GM18951 (cell line): ENCODE results near the gene DHX58.

Source experiments
- POLR2A ChIP-seq: IDR thresholded peaks from 4 replicates; pipeline ENCODE4 v1.6.1; 2011; ENCODE audit warnings: mild to moderate bottlenecking; ENCODE audit not compliant: insufficient read length, insufficient read depth; ENCODE audit errors: extremely low read depth
- in situ Hi-C: fragments of 300-500 bp; cut with MboI; formaldehyde crosslinking; loops from one replicate; pipeline ENCODE4 v1.12.0; 2022; ENCODE audit warnings: low sequenced_read_pairs, mixed read lengths, inconsistent platforms; ENCODE audit not compliant: unreplicated experiment

DHX58 gene

GRCh38 chr17:42111871-42112551 is 503 bp downstream of the DHX58 start:
- no peak for TF ChIP-seq POLR2A
- in situ Hi-C loops, result loop anchor here (10.0 kb wide), 2 partner anchors 87 to 147 kb away; partner anchors contain the start of genes CNP and NKIRAS2

GRCh38 chr17:42111265-42111636 is 1.3 kb downstream of the DHX58 start:
- in situ Hi-C loops, result loop anchor here (10.0 kb wide), 2 partner anchors 86 to 146 kb away; partner anchors contain the start of genes CNP and NKIRAS2

GRCh38 chr17:42110301-42111264 is 1.9 kb downstream of the DHX58 start:
- in situ Hi-C loops, result loop anchor here (10.0 kb wide), 2 partner anchors 86 to 146 kb away; partner anchors contain the start of genes CNP and NKIRAS2

More at GRCh38 chr17:42111265-42111636, 1.3 kb downstream of the DHX58 start:
- TF ChIP-seq POLR2A, result no peak

DNA sequence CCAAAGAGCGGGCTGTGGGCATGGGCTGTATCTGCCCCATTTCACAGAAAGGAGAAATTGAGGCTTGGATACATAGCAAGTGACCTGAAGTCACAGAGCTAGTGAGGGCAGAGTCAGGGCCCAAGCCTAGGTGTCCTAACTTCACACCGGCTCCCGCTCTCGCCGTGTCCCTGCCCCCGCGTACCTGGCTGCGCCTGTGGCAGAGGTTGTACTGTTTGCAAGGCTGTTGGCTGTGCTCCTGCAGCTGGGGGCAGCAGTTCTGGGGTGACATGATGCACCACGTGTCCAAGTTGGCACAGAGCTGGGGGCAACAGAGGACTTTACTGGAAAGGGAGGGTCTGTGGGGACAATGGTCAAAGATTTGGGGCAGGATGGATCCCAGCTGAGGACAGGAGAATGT is 3.4 kb downstream of the DHX58 start:
- TF ChIP-seq POLR2A, result no peak
- in situ Hi-C loops, result no loop called here

More at GRCh38 chr17:42110301-42111264, 1.9 kb downstream of the DHX58 start:
- no peak for TF ChIP-seq POLR2A

GRCh38 chr17:42107597-42108576 is 4.6 kb downstream of the DHX58 start:
- in situ Hi-C loops, result no loop called here
- TF ChIP-seq POLR2A, result peak; percentile 34

DNA sequence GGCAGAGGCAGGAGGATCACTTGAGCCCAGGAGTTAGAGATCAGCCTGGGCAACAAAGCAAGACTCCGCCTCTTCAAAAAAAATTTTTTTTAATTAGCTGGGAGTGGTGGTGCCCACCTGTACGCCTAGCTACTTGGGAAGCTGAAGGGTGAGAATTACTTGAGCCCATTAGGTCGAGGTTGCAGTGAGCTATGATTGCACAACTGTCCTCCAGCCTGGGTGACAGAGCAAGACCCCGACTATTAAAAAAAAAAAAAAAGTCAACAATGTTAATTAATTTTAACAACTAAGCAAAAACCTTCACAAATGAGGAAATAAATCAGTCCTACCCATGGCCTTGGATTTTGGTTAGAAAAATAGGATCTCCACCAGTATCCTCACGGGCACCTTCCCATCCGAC is 5.4 kb downstream of the DHX58 start:
- no peak for TF ChIP-seq POLR2A
- in situ Hi-C loops, result no loop called here

- in situ Hi-C loops, result no loop called here
Observed at GRCh38 chr17:42106009-42106408, 6.5 kb downstream of the DHX58 start.

GRCh38 chr17:42104264-42104663 is 8.2 kb downstream of the DHX58 start:
- no peak for TF ChIP-seq POLR2A
- in situ Hi-C loops, result no loop called here

More at GRCh38 chr17:42106009-42106408, 6.5 kb downstream of the DHX58 start:
- no peak for TF ChIP-seq POLR2A

DNA sequence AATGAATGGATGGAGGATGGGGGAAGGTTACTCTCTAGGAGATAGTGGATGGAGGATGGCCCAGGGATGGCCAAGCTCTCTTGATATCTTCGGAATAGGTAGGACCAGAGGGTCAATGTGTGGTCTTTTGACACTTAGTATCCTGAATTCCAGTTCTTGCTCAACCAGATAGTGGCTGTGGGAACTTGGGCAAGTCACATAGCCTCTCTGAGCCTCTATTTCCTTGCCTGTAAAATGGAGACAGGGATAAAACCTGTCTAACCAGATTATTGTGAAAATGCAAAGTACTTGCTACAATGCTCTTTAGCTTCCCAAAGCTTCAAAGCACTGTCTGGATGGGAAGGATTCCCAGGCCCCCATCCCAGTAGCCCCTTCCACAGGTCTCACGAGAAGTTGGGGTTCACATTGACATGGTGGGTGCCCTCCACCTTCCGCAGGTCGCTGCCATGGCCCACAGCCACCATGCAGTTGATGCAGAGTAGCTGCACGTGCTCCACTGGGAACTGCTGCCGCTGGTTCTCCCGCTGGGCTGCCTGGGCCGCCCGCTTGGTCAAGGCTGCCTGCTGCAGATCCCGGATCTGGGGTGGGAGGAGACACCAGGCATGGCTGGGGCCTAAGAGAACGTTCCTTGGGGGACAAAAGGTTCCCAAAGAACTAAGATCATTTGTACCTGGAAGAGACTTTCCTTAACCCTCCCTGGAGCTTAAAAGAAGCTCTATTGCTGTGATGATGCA is 9.1 kb downstream of the DHX58 start:
- in situ Hi-C loops, result no loop called here
- TF ChIP-seq POLR2A, result no peak

GRCh38 chr17:42101513-42102292 is 10.8 kb downstream of the DHX58 start:
- in situ Hi-C loops, result no loop called here
- TF ChIP-seq POLR2A, result no peak

DNA sequence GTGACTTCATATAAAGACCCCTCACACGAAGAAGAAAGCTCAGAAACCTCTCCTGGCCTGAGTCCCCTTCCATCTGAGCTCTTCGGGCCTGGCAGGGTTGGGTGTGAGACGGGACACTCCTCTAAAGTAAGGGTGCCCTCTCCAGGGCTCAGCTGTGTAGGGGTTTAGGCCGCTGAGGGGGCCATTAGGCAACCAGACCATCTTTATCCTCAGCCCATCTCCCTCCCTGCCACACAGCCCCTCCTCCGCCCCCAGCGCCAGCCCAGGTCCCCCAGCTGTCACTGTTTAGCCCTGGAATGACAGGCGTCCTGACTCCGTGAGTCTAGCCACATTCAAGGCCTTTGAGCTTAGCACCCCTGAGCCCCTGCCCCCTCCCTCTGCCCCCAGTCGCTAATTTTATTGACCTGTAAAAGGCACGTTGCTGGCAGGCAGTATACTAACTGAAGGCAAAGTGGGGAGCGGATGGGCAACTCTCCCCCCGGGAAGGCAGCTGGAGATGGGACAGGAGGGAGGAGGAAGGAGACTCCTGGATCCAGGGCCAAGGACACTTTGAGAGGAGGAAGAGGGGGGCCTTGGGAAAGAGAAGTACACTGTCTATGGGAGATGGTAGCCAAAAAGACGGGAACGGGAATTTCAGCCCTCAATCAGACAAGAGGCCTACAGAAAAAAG is 13.6 kb downstream of the DHX58 start:
- no peak for TF ChIP-seq POLR2A
- in situ Hi-C loops, result no loop called here
